Skeletal muscle tissue (tissue), 4 donors: ENCODE measurements around the gene ZNF384. TPM values are rescaled to one million over a fixed set of nuclear protein-coding genes. Genes with fewer than 3 reads are reported as not detected.
A peak's percentile ranks its signal among the peaks of the same experiment; 100 is the strongest.

Source experiments
- H3K27ac ChIP-seq: one replicate; pipeline ENCODE4 v1.7.0; 2013; ENCODE audit warnings: mild to moderate bottlenecking, low read depth, low read length, inconsistent platforms
- H3K27me3 ChIP-seq, 3 donors: one replicate each; pipeline ENCODE4 v1.7.0; 2013; ENCODE audit warnings: low read length in 3 of 3; ENCODE audit not compliant: control insufficient read depth in 3 of 3, insufficient read depth in 3 of 3
- H3K36me3 ChIP-seq, 3 donors: one replicate each; pipeline ENCODE4 v1.7.0; 2013; ENCODE audit warnings: low read length in 3 of 3; ENCODE audit not compliant: control insufficient read depth in 3 of 3, insufficient read depth in 3 of 3
- H3K4me1 ChIP-seq, 3 donors: one replicate each; pipeline ENCODE4 v1.7.0; 2013; ENCODE audit warnings: low read length in 3 of 3, mild to moderate bottlenecking in 3 of 3; ENCODE audit not compliant: control insufficient read depth in 3 of 3, insufficient read depth in 3 of 3
- H3K4me3 ChIP-seq, 3 donors: one replicate each; pipeline ENCODE4 v1.7.0; 2013; ENCODE audit warnings: low read length in 3 of 3
- H3K9ac ChIP-seq, 3 donors: one replicate each; pipeline ENCODE4 v1.7.0; 2013; ENCODE audit warnings: low read length in 3 of 3, mild to moderate bottlenecking in 3 of 3, moderate library complexity in 2 of 3, low read depth in 1 of 3
- H3K9me3 ChIP-seq, 3 donors: one replicate each; pipeline ENCODE4 v1.7.0; 2013; ENCODE audit warnings: low read length in 3 of 3; ENCODE audit not compliant: control insufficient read depth in 3 of 3
- total RNA-seq: library from RNA; depleted of rRNA; stranded (reverse); fragments of >200 nt; gene quantifications from one replicate; pipeline ENCODE4 v1.2.3, GENCODE V29; 2014
- donor health status: Osteomylitis.

ZNF384 gene
- total RNA-seq, 1 donor from 2014 or later = 8.4 TPM

DNA sequence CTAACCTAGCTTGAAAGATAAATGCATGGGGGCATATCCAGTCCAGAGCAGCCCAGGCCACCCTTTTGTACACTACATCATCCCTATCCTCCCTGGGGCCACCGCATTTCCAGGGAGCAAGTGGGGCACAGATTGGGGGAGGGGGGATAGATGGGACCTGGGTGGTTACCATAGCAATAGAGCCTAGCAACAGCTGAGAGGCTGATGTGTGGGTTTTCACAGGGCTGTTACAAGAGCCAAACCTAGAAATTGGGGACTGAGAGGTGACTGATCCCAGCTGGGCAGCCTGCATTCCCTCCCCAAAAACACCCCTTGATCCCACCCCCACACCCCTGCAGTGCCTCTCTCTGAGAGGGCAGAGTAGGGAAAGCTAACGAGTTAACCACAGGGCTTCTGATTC is 3.7 kb upstream of the ZNF384 start:
- Histone ChIP-seq H3K36me3 (no peaks in the 10 kb centered on the region), H3K9me3 (no peaks in the 10 kb centered on the region), H3K4me3 (no peak overlapping the region), H3K9ac (no peak overlapping the region), H3K27me3 (peaks cover 20 to 47% (median 36%) of the 10 kb centered on the region in 3 donors), H3K4me1 (peaks cover 11 to 16% (median 15%) of the 10 kb centered on the region in 3 donors), H3K27ac (no peak overlapping the region)

DNA sequence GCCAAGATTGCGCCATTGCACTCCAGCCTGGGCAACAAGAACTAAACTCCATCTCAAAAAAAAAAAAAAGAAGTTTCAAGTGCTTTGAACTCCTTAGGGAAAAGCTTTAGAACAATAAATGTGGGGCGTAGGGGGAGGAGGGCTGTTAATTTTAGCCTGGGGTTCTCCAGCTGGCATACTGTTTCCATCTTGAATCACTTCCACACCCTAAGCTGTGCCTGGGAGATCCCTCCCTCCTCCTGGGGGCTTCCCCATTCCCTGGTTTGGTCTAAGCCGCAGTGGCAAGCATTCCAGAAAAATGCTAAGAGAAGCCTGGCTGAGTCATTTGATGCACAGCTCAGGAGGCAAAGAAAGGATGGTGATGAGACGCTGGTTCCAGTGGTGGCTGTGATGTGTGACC is 2.3 kb upstream of the ZNF384 start:
- H3K4me1 ChIP-seq = peaks cover 19 to 30% (median 26%) of the 10 kb centered on the region in 3 donors
- no peak overlapping the region for H3K4me3 ChIP-seq
- H3K27me3 ChIP-seq = peaks cover 17 to 34% (median 23%) of the 10 kb centered on the region in 3 donors
- H3K9ac ChIP-seq = no peak overlapping the region
- H3K9me3 ChIP-seq = no peaks in the 10 kb centered on the region
- no peak overlapping the region for H3K27ac ChIP-seq
- peaks cover 0 to 4% (median 0%) of the 10 kb centered on the region in 3 donors for H3K36me3 ChIP-seq

DNA sequence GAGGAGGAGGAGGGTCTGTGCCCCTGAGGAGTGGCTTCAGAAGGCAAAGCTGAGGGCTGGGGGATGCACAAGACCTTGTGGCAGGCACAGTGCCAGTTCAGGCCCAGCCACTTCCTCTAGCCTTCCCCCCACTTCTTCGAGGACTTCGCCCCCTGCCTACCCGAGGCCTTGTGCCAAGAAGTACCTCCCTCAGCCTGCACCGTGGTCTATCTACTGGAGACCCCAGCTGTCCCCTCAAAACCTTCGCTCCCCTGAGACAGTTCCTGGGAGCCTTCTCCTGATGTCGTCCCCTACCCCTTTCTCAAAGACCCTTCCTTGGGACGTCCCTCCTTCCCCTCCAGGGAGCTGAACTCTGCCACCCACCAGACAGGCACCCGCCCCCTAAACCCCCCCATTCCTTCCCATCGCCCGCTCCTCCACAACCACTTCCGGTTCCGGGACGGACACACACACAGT is 604 bp downstream of the ZNF384 start:
- Histone ChIP-seq H3K36me3 (peaks cover 0 to 6% (median 0%) of the 10 kb centered on the region in 3 donors), H3K4me1 (peaks cover 19 to 30% (median 26%) of the 10 kb centered on the region in 3 donors), H3K27ac (peak overlapping the region; percentile 93), H3K4me3 (peak overlapping the region; percentile 86 to 96 (median 96)), H3K9me3 (no peaks in the 10 kb centered on the region), H3K27me3 (peaks cover 0 to 7% (median 0%) of the 10 kb centered on the region in 3 donors), H3K9ac (peak overlapping the region; percentile 81 to 98 (median 96))

DNA sequence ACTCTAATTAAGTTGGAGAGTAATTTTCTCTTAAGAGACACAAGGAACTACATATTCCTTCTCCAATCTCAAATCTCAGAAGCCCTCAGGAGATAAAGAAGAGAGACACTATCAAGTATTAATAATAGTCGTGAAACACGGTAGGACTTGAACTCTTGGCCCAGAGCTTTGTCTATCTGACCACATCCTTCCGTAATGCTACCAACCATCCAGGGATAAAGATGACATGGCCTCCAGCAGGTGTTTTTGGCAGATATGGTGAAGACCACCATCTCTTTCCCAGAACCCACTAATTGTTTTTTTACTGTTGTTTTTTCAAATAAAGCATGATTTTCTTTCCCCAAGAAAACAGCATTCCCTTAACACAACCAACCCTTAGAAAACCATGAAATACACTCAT is 3.4 kb downstream of the ZNF384 start:
- H3K9me3 ChIP-seq = no peaks in the 10 kb centered on the region
- H3K4me1 ChIP-seq = peaks cover 19 to 30% (median 26%) of the 10 kb centered on the region in 3 donors
- H3K27me3 ChIP-seq = no peaks in the 10 kb centered on the region
- H3K4me3 ChIP-seq = no peak overlapping the region
- no peak overlapping the region for H3K27ac ChIP-seq
- H3K36me3 ChIP-seq = peaks cover 0 to 9% (median 4%) of the 10 kb centered on the region in 3 donors
- H3K9ac ChIP-seq = no peak overlapping the region

DNA sequence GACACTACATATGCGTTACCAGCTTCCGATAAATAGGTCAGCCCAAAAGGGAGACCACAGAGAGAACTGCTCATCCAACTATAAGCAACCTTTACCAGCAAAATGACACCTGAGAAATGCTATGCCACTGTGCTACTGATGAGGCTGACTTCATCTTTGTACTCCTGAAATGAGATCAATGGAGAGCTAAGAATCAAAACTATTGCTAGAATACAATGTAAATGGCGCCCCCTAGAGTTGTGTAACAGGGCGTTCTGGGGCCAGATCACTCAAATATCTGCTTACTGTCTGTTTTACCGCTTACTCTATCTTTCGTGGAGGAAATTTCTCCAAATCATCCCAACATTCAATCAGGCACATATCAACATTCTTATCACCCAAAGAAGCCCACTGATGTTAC is 4.6 kb downstream of the ZNF384 start:
- no peak overlapping the region for H3K9ac ChIP-seq
- H3K36me3 ChIP-seq = peaks cover under 1 to 12% (median 4%) of the 10 kb centered on the region in 3 donors
- no peak overlapping the region for H3K4me3 ChIP-seq
- H3K9me3 ChIP-seq = no peaks in the 10 kb centered on the region
- H3K4me1 ChIP-seq = peaks cover 16 to 23% (median 19%) of the 10 kb centered on the region in 3 donors
- H3K27ac ChIP-seq = no peak overlapping the region
- no peaks in the 10 kb centered on the region for H3K27me3 ChIP-seq

DNA sequence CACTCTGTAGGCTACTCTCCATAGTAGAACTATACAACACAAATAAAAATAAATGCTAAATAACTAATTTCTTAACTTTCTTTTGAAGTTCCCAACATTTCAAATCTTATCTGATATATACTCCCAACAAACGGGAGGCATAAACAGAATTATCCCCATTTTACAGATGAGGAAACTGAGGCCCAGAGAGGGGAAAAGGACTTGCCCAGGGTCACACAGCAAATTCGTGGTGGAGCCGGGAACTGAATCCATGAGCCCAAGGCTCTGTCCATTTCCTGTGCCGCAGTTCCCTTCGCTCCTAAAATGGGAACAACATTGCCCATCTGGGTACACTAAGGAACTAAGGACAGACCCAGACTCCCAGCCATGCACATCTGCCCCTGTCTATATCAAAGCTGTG is 12.2 kb downstream of the ZNF384 start:
- Histone ChIP-seq H3K27ac (no peak overlapping the region), H3K27me3 (no peaks in the 10 kb centered on the region), H3K4me3 (no peak overlapping the region), H3K36me3 (peaks cover 46 to 73% (median 65%) of the 10 kb centered on the region in 3 donors), H3K9me3 (no peaks in the 10 kb centered on the region), H3K4me1 (no peaks in the 10 kb centered on the region), H3K9ac (no peak overlapping the region)

DNA sequence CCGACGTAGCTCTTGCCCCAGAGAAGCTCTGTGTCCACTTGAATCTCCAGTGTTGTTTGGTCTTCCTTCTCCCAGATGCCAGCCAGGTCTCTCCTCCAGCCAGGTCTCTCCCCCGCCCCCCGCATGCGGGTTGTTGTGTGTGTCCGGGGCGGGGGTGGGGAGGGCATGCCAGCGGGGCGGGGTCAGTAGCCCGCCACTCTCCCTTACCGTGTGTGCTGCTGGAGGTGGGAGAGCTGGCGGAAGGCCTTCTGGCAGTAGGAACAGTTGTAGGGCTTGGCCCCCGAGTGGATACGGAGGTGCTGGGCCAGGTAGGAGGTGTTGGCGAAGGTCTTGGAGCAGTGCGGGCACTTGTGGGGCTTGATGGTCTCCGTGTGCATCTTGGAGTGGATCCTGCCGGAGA is 17.0 kb downstream of the ZNF384 start:
- peaks cover 61 to 90% (median 81%) of the 10 kb centered on the region in 3 donors for H3K36me3 ChIP-seq
- H3K27ac ChIP-seq = no peak overlapping the region
- no peaks in the 10 kb centered on the region for H3K9me3 ChIP-seq
- no peaks in the 10 kb centered on the region for H3K27me3 ChIP-seq
- H3K4me3 ChIP-seq = no peak overlapping the region
- no peak overlapping the region for H3K9ac ChIP-seq
- no peaks in the 10 kb centered on the region for H3K4me1 ChIP-seq

DNA sequence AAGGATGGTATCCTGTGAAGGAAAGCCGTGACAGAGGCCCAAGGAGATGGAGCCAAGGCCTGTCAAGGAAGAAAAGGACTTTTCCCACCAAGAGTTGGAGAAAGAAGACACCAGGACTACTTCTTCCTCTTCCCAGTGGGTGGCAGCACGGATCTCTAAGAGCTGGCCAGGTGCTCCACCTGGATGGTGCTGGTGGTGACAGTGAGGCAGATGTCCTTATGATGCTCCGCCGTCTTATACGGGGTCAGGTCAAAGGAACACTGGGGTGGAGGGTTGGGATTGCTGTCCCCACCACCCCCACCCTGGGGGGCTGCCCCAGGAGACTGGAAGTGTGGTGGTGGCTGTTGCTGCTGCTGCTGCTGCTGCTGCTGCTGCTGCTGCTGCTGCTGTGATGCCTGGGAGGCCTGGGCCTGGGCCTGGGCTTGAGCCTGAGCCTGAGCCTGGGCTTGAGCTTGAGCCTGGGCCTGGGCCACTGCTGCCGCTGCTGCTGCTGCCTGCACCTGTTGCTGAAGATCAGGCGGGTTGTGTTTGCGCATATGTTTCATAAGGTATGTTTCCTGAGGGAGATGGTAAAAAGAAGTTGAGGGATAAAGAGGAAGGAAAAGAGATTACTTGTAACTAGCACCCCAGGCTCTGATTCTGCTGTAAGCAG is 21.5 kb downstream of the ZNF384 start:
- Histone ChIP-seq H3K27me3 (no peaks in the 10 kb centered on the region), H3K27ac (no peak overlapping the region), H3K9me3 (no peaks in the 10 kb centered on the region), H3K4me3 (no peak overlapping the region), H3K36me3 (peaks cover 45 to 60% (median 47%) of the 10 kb centered on the region in 3 donors), H3K4me1 (peaks cover 0 to 2% (median 0%) of the 10 kb centered on the region in 3 donors), H3K9ac (no peak overlapping the region)

DNA sequence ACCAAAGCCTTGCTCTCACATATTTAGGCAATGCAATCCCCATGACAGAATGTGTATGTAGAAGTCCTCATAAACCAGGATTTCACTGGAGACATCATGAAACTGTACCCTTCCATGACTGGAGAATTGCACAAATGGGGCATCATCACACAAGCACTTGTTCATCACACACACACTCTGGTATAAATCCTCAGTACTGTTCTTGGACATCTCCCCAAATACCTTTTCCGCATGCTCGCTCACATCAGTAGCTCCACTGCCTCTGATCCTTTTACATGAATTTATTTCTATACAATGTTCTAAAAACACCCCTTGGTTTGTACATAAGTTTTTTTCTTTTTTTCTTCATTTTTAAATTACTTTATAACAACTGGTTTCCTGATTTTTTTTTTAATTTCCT is 23.0 kb downstream of the ZNF384 start:
- H3K36me3 ChIP-seq = peaks cover 33 to 46% (median 33%) of the 10 kb centered on the region in 3 donors
- no peak overlapping the region for H3K4me3 ChIP-seq
- H3K9ac ChIP-seq = no peak overlapping the region
- no peaks in the 10 kb centered on the region for H3K27me3 ChIP-seq
- peaks cover 9 to 14% (median 13%) of the 10 kb centered on the region in 3 donors for H3K4me1 ChIP-seq
- H3K27ac ChIP-seq = no peak overlapping the region
- H3K9me3 ChIP-seq = no peaks in the 10 kb centered on the region

DNA sequence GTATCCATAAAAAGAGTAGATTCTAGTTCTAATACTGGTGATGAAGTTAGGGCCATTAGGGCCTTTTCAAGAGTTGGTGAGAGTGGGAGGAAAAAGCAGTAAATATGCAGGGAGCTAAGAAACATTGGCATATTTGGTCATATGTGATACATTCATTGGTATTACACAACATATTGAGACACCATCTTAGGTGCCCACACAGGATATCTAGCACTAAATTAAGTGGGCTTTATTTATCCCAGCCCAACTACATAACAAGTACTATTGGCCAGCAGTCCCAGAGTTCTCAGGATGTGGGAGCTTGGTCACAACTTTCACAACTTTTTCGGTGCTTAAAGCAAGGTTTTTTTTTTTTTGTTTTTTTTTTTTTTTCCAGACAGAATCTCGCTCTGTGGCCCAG is 24.3 kb downstream of the ZNF384 start:
- Histone ChIP-seq H3K4me1 (peaks cover 9 to 14% (median 13%) of the 10 kb centered on the region in 3 donors), H3K36me3 (peaks cover 21 to 34% (median 21%) of the 10 kb centered on the region in 3 donors), H3K9me3 (no peaks in the 10 kb centered on the region), H3K4me3 (no peak overlapping the region), H3K27ac (no peak overlapping the region), H3K27me3 (no peaks in the 10 kb centered on the region), H3K9ac (no peak overlapping the region)
